ENCODE data around the gene TRIM44.

DNA sequence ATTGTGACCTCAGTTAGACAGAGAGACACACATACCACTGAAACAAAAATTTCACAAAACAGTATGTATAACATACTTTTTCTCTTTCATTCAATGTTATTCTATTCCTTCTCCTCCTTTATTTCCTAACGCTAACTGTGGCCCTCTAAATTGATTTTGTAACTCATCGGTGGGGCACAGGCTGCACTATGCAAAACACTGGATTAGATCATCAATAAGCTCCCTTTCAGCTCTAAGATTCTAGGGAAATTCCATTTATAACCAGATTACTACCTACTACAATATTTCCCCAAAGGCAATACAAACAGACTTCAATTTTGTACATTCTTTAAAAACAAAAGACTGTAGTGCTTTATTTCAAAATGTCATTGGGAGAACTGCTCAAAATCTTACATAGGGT is 38.3 kb upstream of the TRIM44 start:
- TF ChIP-seq, protein P1, sequence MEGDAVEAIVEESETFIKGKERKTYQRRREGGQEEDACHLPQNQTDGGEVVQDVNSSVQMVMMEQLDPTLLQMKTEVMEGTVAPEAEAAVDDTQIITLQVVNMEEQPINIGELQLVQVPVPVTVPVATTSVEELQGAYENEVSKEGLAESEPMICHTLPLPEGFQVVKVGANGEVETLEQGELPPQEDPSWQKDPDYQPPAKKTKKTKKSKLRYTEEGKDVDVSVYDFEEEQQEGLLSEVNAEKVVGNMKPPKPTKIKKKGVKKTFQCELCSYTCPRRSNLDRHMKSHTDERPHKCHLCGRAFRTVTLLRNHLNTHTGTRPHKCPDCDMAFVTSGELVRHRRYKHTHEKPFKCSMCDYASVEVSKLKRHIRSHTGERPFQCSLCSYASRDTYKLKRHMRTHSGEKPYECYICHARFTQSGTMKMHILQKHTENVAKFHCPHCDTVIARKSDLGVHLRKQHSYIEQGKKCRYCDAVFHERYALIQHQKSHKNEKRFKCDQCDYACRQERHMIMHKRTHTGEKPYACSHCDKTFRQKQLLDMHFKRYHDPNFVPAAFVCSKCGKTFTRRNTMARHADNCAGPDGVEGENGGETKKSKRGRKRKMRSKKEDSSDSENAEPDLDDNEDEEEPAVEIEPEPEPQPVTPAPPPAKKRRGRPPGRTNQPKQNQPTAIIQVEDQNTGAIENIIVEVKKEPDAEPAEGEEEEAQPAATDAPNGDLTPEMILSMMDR (IDR thresholded peaks at IDR 0.05), result no peak
- no peak for TF ChIP-seq POLR2A (IDR thresholded peaks at IDR 0.05)
- no peak for TF ChIP-seq POLR2AphosphoS5 (IDR thresholded peaks at IDR 0.05)
